Measurements from ENCODE around the gene PPP2R2C. TPM values are rescaled to one million over a fixed set of nuclear protein-coding genes. Genes with fewer than 3 reads are reported as not detected.

The PPP2R2C gene
- total RNA-seq, 2 donors from 2014 or later: 0.66 to 0.78 TPM

GRCh38 chr4:6393544-6394475 is 78.6 kb downstream of the PPP2R2C start:
- Histone ChIP-seq H3K27ac (no peak overlapping the region), H3K27me3 (peaks cover 0 to 5% of the 10 kb centered on the region in 2 donors), H3K36me3 (replicated peaks in 1 of 2; ENCODE audit: insufficient read depth in 1 of 2, low read depth in 2 of 2) (no peaks in the 10 kb centered on the region), H3K4me3 (no peak overlapping the region), H3K9me3 (no peaks in the 10 kb centered on the region), H3K4me1 (no peaks in the 10 kb centered on the region)
- intact Hi-C loops (cut with DNase I): no loop called here
- TF ChIP-seq CTCF (IDR thresholded peaks at IDR 0.05) (no peak), POLR2A (IDR thresholded peaks at IDR 0.05) (no peak)
- no peak for DNase-seq
- ATAC-seq: no peak
- WGBS, 2 donors: 54 to 59% methylated on average over 1 to 16 of the region's 16 CpGs

- TF ChIP-seq POLR2A (IDR thresholded peaks at IDR 0.05): no peak
- no peak for TF ChIP-seq CTCF (IDR thresholded peaks at IDR 0.05)
- Histone ChIP-seq H3K4me1 (no peaks in the 10 kb centered on the region), H3K27ac (no peak overlapping the region), H3K36me3 (replicated peaks in 1 of 2; ENCODE audit: insufficient read depth in 1 of 2, low read depth in 2 of 2) (no peaks in the 10 kb centered on the region), H3K4me3 (no peak overlapping the region), H3K27me3 (peaks cover 0 to 5% of the 10 kb centered on the region in 2 donors), H3K9me3 (no peaks in the 10 kb centered on the region)
- 67 to 73% methylated on average over 6 of the region's 6 CpGs for WGBS, 2 donors
- no peak for DNase-seq
- ATAC-seq: no peak
- intact Hi-C loops (cut with DNase I): no loop called here
Measured at GRCh38 chr4:6393066-6393465, 79.3 kb downstream of the PPP2R2C start.

- intact Hi-C loops (cut with DNase I): no loop called here
- Histone ChIP-seq H3K36me3 (replicated peaks in 1 of 2; ENCODE audit: insufficient read depth in 1 of 2, low read depth in 2 of 2) (no peaks in the 10 kb centered on the region), H3K27me3 (peaks cover 0 to 5% of the 10 kb centered on the region in 2 donors), H3K9me3 (no peaks in the 10 kb centered on the region), H3K27ac (no peak overlapping the region), H3K4me3 (no peak overlapping the region), H3K4me1 (no peaks in the 10 kb centered on the region)
- 73 to 90% methylated on average over 6 to 7 of the region's 7 CpGs for WGBS, 2 donors
- ATAC-seq (no peak), DNase-seq (no peak)
- TF ChIP-seq CTCF (IDR thresholded peaks at IDR 0.05) (no peak), POLR2A (IDR thresholded peaks at IDR 0.05) (no peak)
Measured at GRCh38 chr4:6392407-6392806, 80.0 kb downstream of the PPP2R2C start.

- DNase-seq (no peak), ATAC-seq (no peak)
- intact Hi-C loops (cut with DNase I): no loop called here
- TF ChIP-seq POLR2A (IDR thresholded peaks at IDR 0.05) (no peak), CTCF (IDR thresholded peaks at IDR 0.05) (no peak)
- H3K27me3 ChIP-seq: peaks cover 0 to 5% of the 10 kb centered on the region in 2 donors
- 66 to 67% methylated on average over 9 of the region's 9 CpGs for WGBS, 2 donors
- no peaks in the 10 kb centered on the region for H3K4me1 ChIP-seq
- H3K36me3 ChIP-seq (replicated peaks in 1 of 2; ENCODE audit: insufficient read depth in 1 of 2, low read depth in 2 of 2): no peaks in the 10 kb centered on the region
- H3K27ac ChIP-seq: no peak overlapping the region
- H3K9me3 ChIP-seq: no peaks in the 10 kb centered on the region
- no peak overlapping the region for H3K4me3 ChIP-seq
Measured at GRCh38 chr4:6391852-6392188, 80.6 kb downstream of the PPP2R2C start.

Data from body of pancreas (tissue), 4 donors.